A673 (cell line): ENCODE results near the gene ATRNL1.

Experiments used
- CTCF ChIP-seq: fragments of 300-800, 200-600 bp; sonication (generic); conservative IDR thresholded peaks from 2 replicates; pipeline ENCODE4 v1.5.1; 2017; ENCODE audit warnings: low read depth, mild to moderate bottlenecking, antibody characterized with exemption, low read length, moderate library complexity, mixed read lengths
- EZH2 ChIP-seq: fragments of 200-600 bp; sonication (generic); IDR thresholded peaks from 2 replicates; pipeline ENCODE4 v1.6.1; 2017; ENCODE audit warnings: borderline replicate concordance, low read depth, mild to moderate bottlenecking, mixed read lengths, antibody characterized with exemption, low read length; ENCODE audit not compliant: poor library complexity, severe bottlenecking

GRCh38 chr10:115939101-115939854 lies 846.1 kb downstream of the ATRNL1 start:
- TF ChIP-seq CTCF (no peak), EZH2 (no peak)
